Esophagus (tissue), 2 donors: ENCODE data around the gene SYNGR4. TPM values are rescaled to one million over a fixed set of nuclear protein-coding genes. Genes with fewer than 3 reads are reported as not detected.
"Not testable (repeated sequence)": the region's sequence is repeated elsewhere in the genome, so short reads cannot be mapped to it uniquely, and the experiment has no call there.

ENCODE experiments used
- H3K27ac ChIP-seq, 2 donors: one replicate each; pipeline ENCODE4 v1.5.1; 2013; ENCODE audit warnings: low read depth in 2 of 2, mild to moderate bottlenecking in 2 of 2, inconsistent platforms in 1 of 2, low read length in 1 of 2, moderate library complexity in 1 of 2
- H3K27me3 ChIP-seq, 2 donors: one replicate each; pipeline ENCODE4 v1.6.1; 2013; ENCODE audit warnings: low read length in 2 of 2, control low read depth in 1 of 2, mild to moderate bottlenecking in 1 of 2; ENCODE audit not compliant: insufficient read depth in 2 of 2, control insufficient read depth in 1 of 2
- H3K36me3 ChIP-seq, 2 donors: one replicate each; pipeline ENCODE4 v1.6.1; 2013; ENCODE audit warnings: low read length in 1 of 2; ENCODE audit not compliant: control insufficient read depth in 2 of 2, insufficient read depth in 2 of 2
- H3K4me1 ChIP-seq, 2 donors: one replicate each; pipeline ENCODE4 v1.6.1; 2013; ENCODE audit warnings: low read length in 1 of 2; ENCODE audit not compliant: control insufficient read depth in 2 of 2, insufficient read depth in 2 of 2
- H3K4me3 ChIP-seq, 2 donors: one replicate each; pipeline ENCODE4 v1.5.1; 2013; ENCODE audit warnings: low read length in 2 of 2, mild to moderate bottlenecking in 2 of 2, low read depth in 1 of 2, moderate library complexity in 1 of 2
- H3K9me3 ChIP-seq, 2 donors: one replicate each; pipeline ENCODE4 v1.6.1; 2013; ENCODE audit warnings: mild to moderate bottlenecking in 2 of 2, low read depth in 1 of 2, low read length in 1 of 2, moderate library complexity in 1 of 2; ENCODE audit not compliant: control insufficient read depth in 2 of 2, insufficient read depth in 1 of 2
- WGBS, 2 donors: extraction: QIAGEN DNeasy Blood & Tissue Kit; methylation state at CpG; one replicate each; pipeline ENCODE4 v1.1.7; 2013; 5-methylcytosine and 5-hydroxymethylcytosine counted together
- polyA plus RNA-seq, 2 donors: library from polyadenylated mRNA; stranded (reverse); fragments of 200-250 nt; gene quantifications; one replicate each; pipeline ENCODE4 v1.2.3, GENCODE V29; 2013
- donor health status: healthy with polysubstance abuse.
- donor health status: Bipolar disorder and iron deficiency.

SYNGR4 gene
- polyA plus RNA-seq, 2 donors, result not detected

DNA sequence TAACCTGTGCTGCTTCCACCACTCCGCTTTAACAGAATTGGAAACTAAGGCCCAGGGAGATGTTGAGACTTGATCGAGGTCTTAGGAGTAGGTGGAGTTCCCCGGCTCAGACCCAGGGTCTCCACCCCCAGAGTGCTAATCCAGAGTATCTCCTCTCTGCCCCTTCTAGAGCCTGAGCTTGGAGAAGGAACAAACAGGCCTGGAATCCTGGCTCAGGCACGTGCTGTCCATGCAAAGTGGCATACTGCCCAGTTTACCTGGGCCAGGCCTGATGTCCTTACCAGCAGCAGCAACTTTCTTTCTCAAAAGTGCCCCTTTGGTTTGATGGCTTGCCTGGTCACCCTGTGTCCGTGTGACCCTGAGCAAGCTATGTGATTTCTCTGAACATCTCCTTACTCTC lies 3.7 kb downstream of the SYNGR4 start:
- Histone ChIP-seq H3K36me3 (no peaks in the 10 kb centered on the region), H3K27ac (no peak overlapping the region), H3K4me1 (no peaks in the 10 kb centered on the region), H3K4me3 (no peak overlapping the region), H3K27me3 (no peaks in the 10 kb centered on the region), H3K9me3 (no peaks in the 10 kb centered on the region)
- 61 to 65% methylated on average over 5 of the region's 5 CpGs for WGBS, 2 donors

DNA sequence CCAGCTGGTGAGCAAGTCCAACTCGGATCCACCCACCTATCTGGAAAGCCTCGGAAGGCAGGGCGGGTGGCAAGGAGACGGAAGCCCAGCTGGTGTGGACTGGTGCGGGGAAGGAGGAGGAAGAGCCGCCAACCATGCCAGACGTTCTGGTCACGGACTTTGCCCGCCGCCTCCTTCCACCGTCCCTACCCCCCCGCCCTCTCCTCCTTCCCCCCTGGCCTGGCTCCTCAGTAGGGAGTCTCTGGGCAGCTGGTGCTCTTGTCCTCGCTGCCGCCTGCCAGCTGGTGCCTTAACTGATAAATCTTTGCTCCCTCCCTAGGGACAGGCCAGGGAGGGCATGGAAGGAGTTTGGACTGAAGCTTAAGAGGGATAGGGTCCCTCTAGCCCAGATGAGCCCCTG lies 4.8 kb downstream of the SYNGR4 start:
- Histone ChIP-seq H3K27me3 (no peaks in the 10 kb centered on the region), H3K36me3 (no peaks in the 10 kb centered on the region), H3K27ac (no peak overlapping the region), H3K4me3 (no peak overlapping the region), H3K4me1 (no peaks in the 10 kb centered on the region), H3K9me3 (no peaks in the 10 kb centered on the region)
- WGBS, 2 donors, result 78 to 83% methylated on average over 9 to 14 of the region's 14 CpGs

DNA sequence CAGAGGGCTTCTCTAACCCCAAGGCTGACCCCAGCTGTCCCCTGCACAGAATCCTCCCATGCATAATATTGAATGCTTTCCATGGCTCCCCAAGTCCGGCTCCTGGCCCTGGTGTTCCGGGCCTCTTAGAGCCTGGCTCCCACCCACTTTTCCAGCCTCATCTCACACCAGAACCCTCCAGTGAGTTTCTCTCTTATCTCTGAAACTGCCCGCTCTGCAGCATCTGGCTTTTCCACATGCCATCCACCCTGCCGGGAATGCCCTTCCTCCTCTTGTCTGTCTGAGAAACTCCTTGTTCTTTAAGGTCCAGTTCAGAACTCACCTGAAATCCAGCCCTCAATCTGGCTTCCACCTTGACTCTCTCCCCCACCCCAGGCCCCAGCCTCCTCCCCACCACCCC lies 6.8 kb downstream of the SYNGR4 start:
- H3K4me3 ChIP-seq, result no peak overlapping the region
- no peaks in the 10 kb centered on the region for H3K27me3 ChIP-seq
- 77 to 84% methylated on average over 4 of the region's 4 CpGs for WGBS, 2 donors
- H3K27ac ChIP-seq, result no peak overlapping the region
- no peaks in the 10 kb centered on the region for H3K36me3 ChIP-seq
- peaks cover 0 to 3% of the 10 kb centered on the region in 2 donors for H3K9me3 ChIP-seq
- H3K4me1 ChIP-seq, result no peaks in the 10 kb centered on the region

- Histone ChIP-seq H3K27ac (no peak overlapping the region), H3K27me3 (no peaks in the 10 kb centered on the region)
- WGBS, 2 donors, result 71 to 74% methylated on average over 7 of the region's 7 CpGs
These were observed 7.2 kb downstream of the SYNGR4 start for GRCh38 chr19:48371367-48371766.

DNA sequence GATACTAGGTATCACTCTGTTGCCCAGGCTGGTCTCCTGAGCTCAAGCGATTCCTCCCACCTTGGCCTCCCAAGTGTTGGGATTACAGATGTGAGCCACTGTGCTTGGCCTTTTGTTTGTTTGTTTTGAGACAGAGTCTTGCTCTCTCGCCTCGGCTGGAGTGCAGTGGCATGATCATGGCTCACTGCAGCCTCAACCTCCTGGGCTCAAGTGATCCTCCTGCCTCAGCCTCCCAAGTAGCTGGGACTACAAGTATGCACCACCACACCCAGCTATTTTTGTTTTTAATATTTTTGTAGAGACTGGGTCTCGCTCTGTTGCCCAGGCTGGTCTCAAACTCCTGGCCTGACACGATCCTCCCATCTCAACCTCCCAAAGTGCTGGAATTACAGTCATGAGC lies 7.6 kb downstream of the SYNGR4 start:
- H3K27ac ChIP-seq, H3K27me3 ChIP-seq, H3K4me3 ChIP-seq, H3K36me3 ChIP-seq, H3K9me3 ChIP-seq, H3K4me1 ChIP-seq: not testable (repeated sequence)
- 91 to 95% methylated on average over 5 of the region's 5 CpGs for WGBS, 2 donors

More at GRCh38 chr19:48371367-48371766, 7.2 kb downstream of the SYNGR4 start:
- no peaks in the 10 kb centered on the region for H3K4me1 ChIP-seq
- peaks cover 0 to 3% of the 10 kb centered on the region in 2 donors for H3K9me3 ChIP-seq
- H3K36me3 ChIP-seq, result no peaks in the 10 kb centered on the region
- H3K4me3 ChIP-seq, result no peak overlapping the region

DNA sequence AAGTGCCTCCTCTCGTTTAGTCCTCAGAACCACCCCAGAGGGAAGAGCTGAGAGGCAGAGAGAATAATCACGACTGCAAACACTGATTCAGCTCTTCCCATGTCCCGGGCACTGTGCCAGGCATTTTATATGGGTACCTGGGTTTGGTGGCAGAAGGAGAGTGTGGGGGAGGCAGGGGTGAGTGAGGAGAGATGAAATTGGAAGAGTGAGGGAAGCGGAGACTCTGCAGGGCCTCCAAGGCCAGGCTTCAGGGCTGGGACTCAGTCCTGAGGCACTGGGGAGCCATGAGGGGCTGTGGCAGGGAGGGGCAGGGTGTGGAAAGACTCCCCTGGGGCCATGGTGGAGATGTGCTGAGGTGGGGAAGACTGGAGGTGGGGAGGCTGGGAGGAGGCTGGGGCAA lies 8.7 kb downstream of the SYNGR4 start:
- H3K4me1 ChIP-seq, result no peaks in the 10 kb centered on the region
- no peak overlapping the region for H3K4me3 ChIP-seq
- no peak overlapping the region for H3K27ac ChIP-seq
- 39 to 50% methylated on average over 4 of the region's 4 CpGs for WGBS, 2 donors
- no peaks in the 10 kb centered on the region for H3K27me3 ChIP-seq
- no peaks in the 10 kb centered on the region for H3K36me3 ChIP-seq
- peaks cover 0 to 3% of the 10 kb centered on the region in 2 donors for H3K9me3 ChIP-seq

DNA sequence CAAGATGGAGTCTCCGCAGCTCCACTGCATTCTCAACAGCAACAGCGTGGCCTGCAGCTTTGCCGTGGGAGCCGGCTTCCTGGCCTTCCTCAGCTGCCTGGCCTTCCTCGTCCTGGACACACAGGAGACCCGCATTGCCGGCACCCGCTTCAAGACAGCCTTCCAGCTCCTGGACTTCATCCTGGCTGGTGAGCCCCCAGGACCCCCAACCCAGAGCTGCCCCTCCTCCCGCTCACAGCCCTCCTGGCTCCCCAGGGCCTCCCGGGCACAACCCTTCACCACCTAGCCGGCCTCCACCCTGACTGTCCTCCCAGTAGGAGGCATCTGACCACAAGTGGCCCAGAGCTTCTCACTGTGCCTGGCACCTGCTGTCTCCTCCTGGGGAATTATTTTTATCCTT lies 9.4 kb downstream of the SYNGR4 start:
- H3K27me3 ChIP-seq, result no peaks in the 10 kb centered on the region
- no peak overlapping the region for H3K4me3 ChIP-seq
- WGBS, 2 donors, result 89 to 92% methylated on average over 11 of the region's 11 CpGs
- no peaks in the 10 kb centered on the region for H3K36me3 ChIP-seq
- H3K27ac ChIP-seq, result no peak overlapping the region
- H3K4me1 ChIP-seq, result no peaks in the 10 kb centered on the region
- peaks cover 0 to 3% of the 10 kb centered on the region in 2 donors for H3K9me3 ChIP-seq

DNA sequence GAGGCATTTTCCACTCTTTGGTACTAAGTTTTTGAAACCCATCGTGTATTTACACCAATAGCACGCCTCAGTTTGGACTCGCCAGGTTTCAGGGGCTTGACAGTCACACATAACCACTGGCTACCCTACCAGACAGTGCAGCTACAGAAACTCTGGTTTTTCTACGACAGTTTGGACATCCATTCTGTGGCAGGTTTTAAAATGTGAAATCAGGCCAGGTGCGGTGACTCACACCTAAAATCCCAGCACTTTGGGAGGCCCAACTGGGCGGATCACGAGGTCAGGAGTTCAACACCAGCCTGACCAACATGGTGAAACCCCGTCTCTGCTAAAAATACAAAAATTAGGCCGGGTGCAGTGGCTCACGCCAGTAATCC lies 14.0 kb downstream of the SYNGR4 start:
- Histone ChIP-seq H3K36me3 (peaks cover 0 to 4% of the 10 kb centered on the region in 2 donors), H3K27ac (no peak overlapping the region), H3K9me3 (peaks cover 0 to 3% of the 10 kb centered on the region in 2 donors), H3K4me3 (no peak overlapping the region), H3K4me1 (no peaks in the 10 kb centered on the region), H3K27me3 (no peaks in the 10 kb centered on the region)
- 85 to 86% methylated on average over 10 of the region's 10 CpGs for whole genome bisulfite sequencing, 2 donors

DNA sequence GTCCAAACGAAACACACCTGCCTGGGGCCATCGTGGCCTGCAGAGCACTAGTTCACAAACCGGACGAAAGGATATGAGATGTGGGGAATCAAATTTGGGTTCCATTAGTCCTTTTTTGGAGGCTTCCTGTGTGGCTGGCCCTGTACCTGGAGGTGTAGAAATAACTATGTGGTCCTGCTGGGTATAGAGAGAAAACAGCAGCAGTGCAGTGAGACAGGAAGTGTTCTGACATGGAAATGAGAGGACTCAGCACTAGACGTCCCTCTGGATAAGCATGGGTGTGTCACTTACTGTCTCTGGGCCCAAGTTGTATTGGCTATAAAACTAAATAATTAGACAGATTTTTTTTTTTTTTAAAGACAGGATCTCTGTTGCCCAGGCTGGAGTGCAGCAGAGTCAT lies 14.9 kb downstream of the SYNGR4 start:
- Histone ChIP-seq H3K27me3 (no peaks in the 10 kb centered on the region), H3K36me3 (peaks cover 3 to 10% of the 10 kb centered on the region in 2 donors), H3K4me1 (no peaks in the 10 kb centered on the region), H3K27ac (no peak overlapping the region), H3K9me3 (peaks cover 0 to 3% of the 10 kb centered on the region in 2 donors), H3K4me3 (no peak overlapping the region)
- 75 to 81% methylated on average over 5 of the region's 5 CpGs for WGBS, 2 donors

DNA sequence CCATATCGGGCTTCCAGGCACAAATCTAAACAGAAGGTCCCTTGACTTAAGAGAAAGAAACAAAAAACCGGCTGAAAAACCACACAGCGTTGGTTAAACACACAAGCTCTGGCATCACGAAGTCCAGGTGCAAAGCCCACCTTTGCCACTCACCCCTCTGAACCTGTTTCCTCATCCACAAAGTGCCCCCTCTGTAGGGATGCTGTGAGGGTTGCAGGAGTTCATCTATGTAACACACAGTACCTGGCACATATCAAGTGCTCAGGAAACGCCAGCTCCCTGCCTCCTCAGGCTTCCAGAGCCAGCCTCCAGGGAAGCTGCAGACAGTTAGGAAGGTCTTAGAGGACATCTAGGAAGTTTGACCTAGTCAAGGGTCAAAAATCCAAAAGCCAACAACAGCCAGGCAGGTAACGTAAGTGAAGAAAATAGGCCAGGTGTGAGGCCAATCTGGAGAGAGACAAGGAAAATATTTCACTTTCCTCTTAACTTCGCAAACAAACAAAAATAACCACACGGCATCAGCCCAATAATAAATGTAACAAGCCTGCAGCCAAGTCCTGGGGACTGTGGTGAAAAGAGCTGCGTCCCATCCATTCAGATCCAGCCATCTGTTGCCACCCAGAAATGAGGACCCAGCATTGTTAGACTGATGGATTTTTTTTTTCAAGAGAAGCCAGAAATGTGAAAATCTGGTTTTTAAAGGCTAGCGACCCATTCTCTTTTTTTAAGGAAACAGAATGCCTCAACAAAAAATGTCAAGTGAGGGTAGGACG lies 17.2 kb downstream of the SYNGR4 start:
- H3K27me3 ChIP-seq, result no peaks in the 10 kb centered on the region
- 87 to 88% methylated on average over 11 of the region's 11 CpGs for WGBS, 2 donors
- H3K27ac ChIP-seq, result no peak overlapping the region
- no peaks in the 10 kb centered on the region for H3K4me1 ChIP-seq
- no peaks in the 10 kb centered on the region for H3K9me3 ChIP-seq
- H3K36me3 ChIP-seq, result peaks cover 6 to 24% of the 10 kb centered on the region in 2 donors
- H3K4me3 ChIP-seq, result no peak overlapping the region
